SK-N-SH (cell line): Measurements from ENCODE around the gene MMUT. TPM values are rescaled to one million over a fixed set of nuclear protein-coding genes. Genes with fewer than 3 reads are reported as not detected.

Experiments
- CTCF ChIA-PET: fragments of 300-600, 350-600 bp; formaldehyde crosslinking; extraction: SDS; loops from one replicate; lab custom pipeline; 2021; lab: Yijun Ruan, JAX
- POLR2A ChIA-PET: fragments of 350-600 bp; sonication (Branson Sonifier 250); formaldehyde crosslinking; extraction: SDS; loops from one replicate; lab custom pipeline; 2020; ENCODE audit warnings: antibody characterized with exemption, inconsistent platforms; lab: Yijun Ruan, JAX
- DNase-seq: peaks from one replicate; pipeline ENCODE4 v3.0.0; 2012
- H2AFZ ChIP-seq: fragments of 200-600 bp; sonication (generic); 2 replicates; pipeline ENCODE4 v1.8.1; 2016; ENCODE audit warnings: antibody characterized with exemption, mild to moderate bottlenecking, low read depth
- H3F3A ChIP-seq: fragments of 200-600 bp; sonication (generic); replicated peaks from 2 replicates; pipeline ENCODE3; 2016; ENCODE audit warnings: antibody characterized with exemption, mild to moderate bottlenecking; ENCODE audit not compliant: insufficient read depth
- H3K27ac ChIP-seq, 2 experiments: fragments of 200-500 bp in 1 of 2; fragments of 200-600 bp in 1 of 2; sonication (Bioruptor generic) in 1 of 2; sonication (generic), shearing (Covaris generic) in 1 of 2; 2 replicates each; pipeline versions ENCODE4 v1.5.1 to v1.6.1; 2014 to 2016; ENCODE audit warnings: low read depth in 2 of 2, inconsistent platforms in 1 of 2, low read length in 1 of 2, mild to moderate bottlenecking in 1 of 2, mixed read lengths in 1 of 2
- H3K27me3 ChIP-seq: fragments of 200-600 bp; sonication (generic), shearing (Covaris generic); 2 replicates; pipeline ENCODE4 v1.6.1; 2016; ENCODE audit warnings: mixed run types; ENCODE audit not compliant: insufficient read depth
- H3K36me3 ChIP-seq, 2 experiments: fragments of 200-500 bp in 1 of 2; fragments of 200-600 bp in 1 of 2; sonication (Bioruptor generic) in 1 of 2; sonication (generic) in 1 of 2; replicated peaks in 1 of 2; 2 replicates each; pipeline versions ENCODE3 to v1.5.1; 2014 to 2016; ENCODE audit warnings: low read length in 1 of 2, mild to moderate bottlenecking in 1 of 2; ENCODE audit not compliant: insufficient read depth in 2 of 2, control insufficient read depth in 1 of 2
- H3K4me1 ChIP-seq, 2 experiments: fragments of 200-500 bp in 1 of 2; fragments of 200-600 bp in 1 of 2; sonication (Bioruptor generic) in 1 of 2; sonication (generic), shearing (Covaris generic) in 1 of 2; 2 replicates each; pipeline versions ENCODE4 v1.5.1 to v1.6.1; 2014 to 2016; ENCODE audit warnings: low read depth in 1 of 2, low read length in 1 of 2, mixed run types in 1 of 2; ENCODE audit not compliant: insufficient read depth in 2 of 2, control insufficient read depth in 1 of 2
- H3K4me2 ChIP-seq: fragments of 200-600 bp; sonication (generic), shearing (Covaris generic); 2 replicates; pipeline ENCODE4 v1.6.1; 2017; ENCODE audit warnings: mixed run types
- H3K4me3 ChIP-seq, 2 experiments: fragments of 200-500 bp in 1 of 2; fragments of 200-600 bp in 1 of 2; sonication (Bioruptor generic) in 1 of 2; sonication (generic), shearing (Covaris generic) in 1 of 2; 2 replicates each; pipeline versions ENCODE4 v1.5.1 to v1.8.1; 2014 to 2016; ENCODE audit warnings: low read depth in 2 of 2, inconsistent platforms in 1 of 2, low read length in 1 of 2, mild to moderate bottlenecking in 1 of 2, mixed read lengths in 1 of 2, moderate library complexity in 1 of 2
- H3K79me2 ChIP-seq: fragments of 200-600 bp; sonication (generic); 2 replicates; pipeline ENCODE4 v1.8.1; 2017; ENCODE audit warnings: mild to moderate bottlenecking; ENCODE audit not compliant: insufficient read depth
- H3K9ac ChIP-seq: fragments of 200-600 bp; sonication (generic); 2 replicates; pipeline ENCODE4 v1.6.1; 2017; ENCODE audit warnings: mixed run types
- H3K9me2 ChIP-seq: fragments of 200-600 bp; sonication (generic); 2 replicates; pipeline ENCODE4 v1.6.1; 2017; ENCODE audit warnings: mixed run types
- H3K9me3 ChIP-seq: fragments of 200-600 bp; sonication (generic); 2 replicates; pipeline ENCODE4 v1.6.1; 2017; ENCODE audit warnings: mixed run types, mild to moderate bottlenecking, moderate library complexity
- H4K20me1 ChIP-seq: fragments of 200-600 bp; sonication (generic); 2 replicates; pipeline ENCODE4 v1.6.1; 2017; ENCODE audit warnings: mild to moderate bottlenecking, mixed run types; ENCODE audit not compliant: insufficient read depth
- CHD2 ChIP-seq: fragments of 150-350 bp; IDR thresholded peaks from 2 replicates; pipeline ENCODE4 v1.6.1; 2018; ENCODE audit warnings: low read length; ENCODE audit not compliant: partially characterized antibody
- FOXJ3 ChIP-seq: sonication (generic); formaldehyde crosslinking; IDR thresholded peaks from 2 replicates; pipeline ENCODE4 v1.5.1; 2020; ENCODE audit warnings: mild to moderate bottlenecking, missing genetic modification reagents
- MEF2A ChIP-seq: IDR thresholded peaks from 2 replicates; pipeline ENCODE4 v1.4.0; 2012; ENCODE audit warnings: low read depth, borderline replicate concordance
- RAD21 ChIP-seq: IDR thresholded peaks from 2 replicates; pipeline ENCODE4 v1.6.1; 2012; ENCODE audit warnings: mild to moderate bottlenecking, low read length
- RXRA ChIP-seq: IDR thresholded peaks from 2 replicates; pipeline ENCODE4 v1.4.0; 2012; ENCODE audit warnings: low read depth, mild to moderate bottlenecking, borderline replicate concordance
- SIN3A ChIP-seq: IDR thresholded peaks from 2 replicates; pipeline ENCODE4 v1.6.1; 2012; ENCODE audit warnings: low read depth, mild to moderate bottlenecking, low read length, moderate library complexity, borderline replicate concordance
- SMC3 ChIP-seq: IDR thresholded peaks from 2 replicates; pipeline ENCODE4 v1.6.1; 2012; ENCODE audit warnings: low read depth, low read length, improper control_type of control experiment
- TCF12 ChIP-seq: IDR thresholded peaks from 2 replicates; pipeline ENCODE4 v1.4.0; 2012
- TEAD4 ChIP-seq: IDR thresholded peaks from 2 replicates; pipeline ENCODE4 v1.4.0; 2012; ENCODE audit warnings: mild to moderate bottlenecking, borderline replicate concordance; ENCODE audit not compliant: insufficient read depth
- WGBS: methylation state at CpG from one replicate; pipeline ENCODE4 v1.1.6; 2017; ENCODE audit warnings: low lambda C conversion rate; 5-methylcytosine and 5-hydroxymethylcytosine counted together
- polyA plus RNA-seq, 3 experiments: library from polyadenylated mRNA; depleted of rRNA; stranded (reverse); fragments of >200 nt; gene quantifications; 2 replicates each; pipeline ENCODE4 v1.2.3, GENCODE V29; 2012
- TF ChIP-seq, protein P1 (sequence below): fragments of 150-350 bp; IDR thresholded peaks from 2 replicates; pipeline ENCODE4 v1.6.1; 2016; ENCODE audit warnings: mild to moderate bottlenecking, low read depth, low read length
- TF ChIP-seq, protein P2 (sequence below): fragments of 150-350 bp; IDR thresholded peaks from 2 replicates; pipeline ENCODE4 v1.6.1; 2017; ENCODE audit warnings: antibody characterized with exemption, low read length, low read depth, borderline replicate concordance
- TF ChIP-seq, protein P3 (sequence below): fragments of 200-600 bp; sonication (generic); IDR thresholded peaks from 2 replicates; pipeline ENCODE4 v1.6.1; 2017; ENCODE audit warnings: antibody characterized with exemption, mild to moderate bottlenecking, moderate library complexity
- TF ChIP-seq, protein P4 (sequence below): IDR thresholded peaks from 2 replicates; pipeline ENCODE4 v1.4.0; 2012; ENCODE audit warnings: low read depth
- TF ChIP-seq, protein P5 (sequence below): IDR thresholded peaks from 2 replicates; pipeline ENCODE4 v1.4.0; 2012; ENCODE audit warnings: low read depth, borderline replicate concordance
- TF ChIP-seq, protein P6 (sequence below): IDR thresholded peaks from 2 replicates; pipeline ENCODE4 v1.4.0; 2012; ENCODE audit warnings: low read depth, borderline replicate concordance
- TF ChIP-seq, protein P7 (sequence below): IDR thresholded peaks from 2 replicates; pipeline ENCODE4 v1.6.1; 2012; ENCODE audit warnings: mild to moderate bottlenecking, low read depth, low read length, moderate library complexity

MMUT gene
- polyA plus RNA-seq, 1 of the 3 experiments (the other 2 are of a cell fraction) = 6.7 TPM

DNA sequence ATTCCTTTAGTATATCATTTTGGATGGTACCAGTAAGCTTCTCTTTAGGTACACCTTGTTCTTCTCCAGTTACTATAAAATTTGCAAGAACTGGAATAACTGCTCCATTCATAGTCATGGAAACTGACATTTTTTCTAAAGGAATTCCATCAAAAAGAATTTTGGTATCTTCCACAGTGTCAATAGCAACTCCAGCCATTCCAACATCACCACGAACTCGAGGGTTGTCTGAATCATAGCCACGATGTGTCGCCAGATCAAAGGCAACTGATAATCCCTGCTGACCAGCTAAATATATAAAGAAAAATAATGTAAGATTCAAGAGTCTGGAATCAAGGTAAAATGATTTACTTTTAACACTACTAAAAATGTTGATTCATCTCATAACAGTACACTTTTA is 5.3 kb downstream of the MMUT start (continued):
- TF ChIP-seq, protein P1, sequence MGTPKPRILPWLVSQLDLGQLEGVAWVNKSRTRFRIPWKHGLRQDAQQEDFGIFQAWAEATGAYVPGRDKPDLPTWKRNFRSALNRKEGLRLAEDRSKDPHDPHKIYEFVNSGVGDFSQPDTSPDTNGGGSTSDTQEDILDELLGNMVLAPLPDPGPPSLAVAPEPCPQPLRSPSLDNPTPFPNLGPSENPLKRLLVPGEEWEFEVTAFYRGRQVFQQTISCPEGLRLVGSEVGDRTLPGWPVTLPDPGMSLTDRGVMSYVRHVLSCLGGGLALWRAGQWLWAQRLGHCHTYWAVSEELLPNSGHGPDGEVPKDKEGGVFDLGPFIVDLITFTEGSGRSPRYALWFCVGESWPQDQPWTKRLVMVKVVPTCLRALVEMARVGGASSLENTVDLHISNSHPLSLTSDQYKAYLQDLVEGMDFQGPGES = no peak
- TF ChIP-seq FOXJ3 (CRISPR knock-in tag) = no peak
- TF ChIP-seq, all 33 proteins: peak for 0

DNA sequence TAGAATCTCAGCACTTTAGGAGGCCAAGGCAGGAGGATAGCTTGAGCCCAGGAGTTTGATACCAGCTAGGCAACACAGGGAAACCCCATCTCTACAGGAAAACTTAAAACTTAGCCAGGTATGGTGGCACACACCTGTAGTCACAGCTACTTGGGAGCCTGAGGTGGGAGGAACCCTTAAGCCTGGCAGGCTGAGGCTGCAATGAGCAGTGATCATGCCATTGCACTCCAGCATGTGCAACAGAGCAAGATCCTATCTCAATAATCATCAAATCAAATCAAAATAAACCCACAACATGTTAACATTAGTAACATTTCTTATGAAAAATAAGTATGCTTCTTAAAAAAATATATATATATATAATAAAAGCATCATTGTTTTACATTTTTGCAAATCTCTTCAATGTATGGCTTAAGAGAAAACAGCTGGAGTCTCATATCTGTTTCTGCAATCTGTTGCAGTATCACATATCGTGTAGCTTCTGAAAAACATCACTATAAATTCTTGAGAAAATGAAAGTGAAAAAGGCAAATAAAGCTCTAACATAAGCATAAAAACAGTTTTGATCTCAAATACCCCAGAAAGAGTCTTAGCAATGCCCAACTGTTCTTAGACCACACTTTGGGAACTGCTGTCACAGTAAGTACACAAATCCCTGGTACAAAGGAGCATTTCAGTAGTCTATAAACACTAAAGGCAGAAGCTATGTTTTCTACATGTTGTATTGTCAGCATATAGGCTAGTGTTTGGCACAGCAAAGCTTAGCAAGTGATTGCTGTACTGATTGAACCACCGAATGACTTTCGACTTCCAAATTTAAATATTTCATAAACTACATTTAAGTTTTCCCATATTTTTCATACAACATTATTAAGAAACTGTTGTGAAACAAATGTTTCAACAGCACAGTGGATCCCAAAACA is 8.0 kb downstream of the MMUT start:
- H3K9me2 ChIP-seq = no peaks in the 10 kb centered on the region
- H3K4me1 ChIP-seq = no peaks in the 10 kb centered on the region
- POLR2A ChIA-PET = no interaction called here
- no peaks in the 10 kb centered on the region for H3K27me3 ChIP-seq
- H4K20me1 ChIP-seq = no peaks in the 10 kb centered on the region
- H2AFZ ChIP-seq = no peak overlapping the region
- CTCF ChIA-PET = interaction anchor here (1.4 to 1.5 kb wide), 2 partner anchors 9 to 45 kb away, joined by 3 to 4 read pairs; no protein-coding TSS in a partner anchor
- DNase-seq = no peak
- WGBS = 97% methylated on average over 3 of the region's 3 CpGs
- H3K9ac ChIP-seq = no peak overlapping the region
- no peak overlapping the region for H3K27ac ChIP-seq
- H3K9me3 ChIP-seq = no peaks in the 10 kb centered on the region
- peaks cover 4% of the 10 kb centered on the region for H3K79me2 ChIP-seq
- H3F3A ChIP-seq = peaks cover 8% of the 10 kb centered on the region
- H3K4me2 ChIP-seq = no peak overlapping the region
- no peak overlapping the region for H3K4me3 ChIP-seq
- H3K36me3 ChIP-seq = peaks cover 58% of the 10 kb centered on the region in 2 experiments
- TF ChIP-seq FOXJ3 (CRISPR knock-in tag) (no peak), CHD2 (no peak), SMC3 (no peak), TCF12 (no peak), RAD21 (no peak), RXRA (no peak), TEAD4 (no peak), SIN3A (no peak), MEF2A (no peak)
- TF ChIP-seq, protein P2, sequence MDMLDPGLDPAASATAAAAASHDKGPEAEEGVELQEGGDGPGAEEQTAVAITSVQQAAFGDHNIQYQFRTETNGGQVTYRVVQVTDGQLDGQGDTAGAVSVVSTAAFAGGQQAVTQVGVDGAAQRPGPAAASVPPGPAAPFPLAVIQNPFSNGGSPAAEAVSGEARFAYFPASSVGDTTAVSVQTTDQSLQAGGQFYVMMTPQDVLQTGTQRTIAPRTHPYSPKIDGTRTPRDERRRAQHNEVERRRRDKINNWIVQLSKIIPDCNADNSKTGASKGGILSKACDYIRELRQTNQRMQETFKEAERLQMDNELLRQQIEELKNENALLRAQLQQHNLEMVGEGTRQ = no peak
- TF ChIP-seq, protein P3, sequence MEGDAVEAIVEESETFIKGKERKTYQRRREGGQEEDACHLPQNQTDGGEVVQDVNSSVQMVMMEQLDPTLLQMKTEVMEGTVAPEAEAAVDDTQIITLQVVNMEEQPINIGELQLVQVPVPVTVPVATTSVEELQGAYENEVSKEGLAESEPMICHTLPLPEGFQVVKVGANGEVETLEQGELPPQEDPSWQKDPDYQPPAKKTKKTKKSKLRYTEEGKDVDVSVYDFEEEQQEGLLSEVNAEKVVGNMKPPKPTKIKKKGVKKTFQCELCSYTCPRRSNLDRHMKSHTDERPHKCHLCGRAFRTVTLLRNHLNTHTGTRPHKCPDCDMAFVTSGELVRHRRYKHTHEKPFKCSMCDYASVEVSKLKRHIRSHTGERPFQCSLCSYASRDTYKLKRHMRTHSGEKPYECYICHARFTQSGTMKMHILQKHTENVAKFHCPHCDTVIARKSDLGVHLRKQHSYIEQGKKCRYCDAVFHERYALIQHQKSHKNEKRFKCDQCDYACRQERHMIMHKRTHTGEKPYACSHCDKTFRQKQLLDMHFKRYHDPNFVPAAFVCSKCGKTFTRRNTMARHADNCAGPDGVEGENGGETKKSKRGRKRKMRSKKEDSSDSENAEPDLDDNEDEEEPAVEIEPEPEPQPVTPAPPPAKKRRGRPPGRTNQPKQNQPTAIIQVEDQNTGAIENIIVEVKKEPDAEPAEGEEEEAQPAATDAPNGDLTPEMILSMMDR = no peak
- TF ChIP-seq, protein P4, sequence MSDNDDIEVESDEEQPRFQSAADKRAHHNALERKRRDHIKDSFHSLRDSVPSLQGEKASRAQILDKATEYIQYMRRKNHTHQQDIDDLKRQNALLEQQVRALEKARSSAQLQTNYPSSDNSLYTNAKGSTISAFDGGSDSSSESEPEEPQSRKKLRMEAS = no peak
- TF ChIP-seq, protein P5, sequence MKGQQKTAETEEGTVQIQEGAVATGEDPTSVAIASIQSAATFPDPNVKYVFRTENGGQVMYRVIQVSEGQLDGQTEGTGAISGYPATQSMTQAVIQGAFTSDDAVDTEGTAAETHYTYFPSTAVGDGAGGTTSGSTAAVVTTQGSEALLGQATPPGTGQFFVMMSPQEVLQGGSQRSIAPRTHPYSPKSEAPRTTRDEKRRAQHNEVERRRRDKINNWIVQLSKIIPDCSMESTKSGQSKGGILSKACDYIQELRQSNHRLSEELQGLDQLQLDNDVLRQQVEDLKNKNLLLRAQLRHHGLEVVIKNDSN = no peak
- TF ChIP-seq, protein P6, sequence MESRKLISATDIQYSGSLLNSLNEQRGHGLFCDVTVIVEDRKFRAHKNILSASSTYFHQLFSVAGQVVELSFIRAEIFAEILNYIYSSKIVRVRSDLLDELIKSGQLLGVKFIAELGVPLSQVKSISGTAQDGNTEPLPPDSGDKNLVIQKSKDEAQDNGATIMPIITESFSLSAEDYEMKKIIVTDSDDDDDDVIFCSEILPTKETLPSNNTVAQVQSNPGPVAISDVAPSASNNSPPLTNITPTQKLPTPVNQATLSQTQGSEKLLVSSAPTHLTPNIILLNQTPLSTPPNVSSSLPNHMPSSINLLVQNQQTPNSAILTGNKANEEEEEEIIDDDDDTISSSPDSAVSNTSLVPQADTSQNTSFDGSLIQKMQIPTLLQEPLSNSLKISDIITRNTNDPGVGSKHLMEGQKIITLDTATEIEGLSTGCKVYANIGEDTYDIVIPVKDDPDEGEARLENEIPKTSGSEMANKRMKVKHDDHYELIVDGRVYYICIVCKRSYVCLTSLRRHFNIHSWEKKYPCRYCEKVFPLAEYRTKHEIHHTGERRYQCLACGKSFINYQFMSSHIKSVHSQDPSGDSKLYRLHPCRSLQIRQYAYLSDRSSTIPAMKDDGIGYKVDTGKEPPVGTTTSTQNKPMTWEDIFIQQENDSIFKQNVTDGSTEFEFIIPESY = no peak
- TF ChIP-seq, protein P7, sequence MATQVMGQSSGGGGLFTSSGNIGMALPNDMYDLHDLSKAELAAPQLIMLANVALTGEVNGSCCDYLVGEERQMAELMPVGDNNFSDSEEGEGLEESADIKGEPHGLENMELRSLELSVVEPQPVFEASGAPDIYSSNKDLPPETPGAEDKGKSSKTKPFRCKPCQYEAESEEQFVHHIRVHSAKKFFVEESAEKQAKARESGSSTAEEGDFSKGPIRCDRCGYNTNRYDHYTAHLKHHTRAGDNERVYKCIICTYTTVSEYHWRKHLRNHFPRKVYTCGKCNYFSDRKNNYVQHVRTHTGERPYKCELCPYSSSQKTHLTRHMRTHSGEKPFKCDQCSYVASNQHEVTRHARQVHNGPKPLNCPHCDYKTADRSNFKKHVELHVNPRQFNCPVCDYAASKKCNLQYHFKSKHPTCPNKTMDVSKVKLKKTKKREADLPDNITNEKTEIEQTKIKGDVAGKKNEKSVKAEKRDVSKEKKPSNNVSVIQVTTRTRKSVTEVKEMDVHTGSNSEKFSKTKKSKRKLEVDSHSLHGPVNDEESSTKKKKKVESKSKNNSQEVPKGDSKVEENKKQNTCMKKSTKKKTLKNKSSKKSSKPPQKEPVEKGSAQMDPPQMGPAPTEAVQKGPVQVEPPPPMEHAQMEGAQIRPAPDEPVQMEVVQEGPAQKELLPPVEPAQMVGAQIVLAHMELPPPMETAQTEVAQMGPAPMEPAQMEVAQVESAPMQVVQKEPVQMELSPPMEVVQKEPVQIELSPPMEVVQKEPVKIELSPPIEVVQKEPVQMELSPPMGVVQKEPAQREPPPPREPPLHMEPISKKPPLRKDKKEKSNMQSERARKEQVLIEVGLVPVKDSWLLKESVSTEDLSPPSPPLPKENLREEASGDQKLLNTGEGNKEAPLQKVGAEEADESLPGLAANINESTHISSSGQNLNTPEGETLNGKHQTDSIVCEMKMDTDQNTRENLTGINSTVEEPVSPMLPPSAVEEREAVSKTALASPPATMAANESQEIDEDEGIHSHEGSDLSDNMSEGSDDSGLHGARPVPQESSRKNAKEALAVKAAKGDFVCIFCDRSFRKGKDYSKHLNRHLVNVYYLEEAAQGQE = no peak
